Activated CD8-positive, alpha-beta memory T cell treated with anti-CD3 and anti-CD28 coated beads, Interleukin-2, amount 50 U/mL, for 4 hours (primary cell): Measurements from ENCODE around the gene WDR5B.
A peak's percentile ranks its signal among the peaks of the same experiment; 100 is the strongest.
"Not testable (repeated sequence)": the region's sequence is repeated elsewhere in the genome, so short reads cannot be mapped to it uniquely, and the experiment has no call there.

ENCODE experiments used
- DNase-seq: peaks from one replicate; pipeline ENCODE4 v3.0.0-alpha.2; 2020

Gene WDR5B

DNA sequence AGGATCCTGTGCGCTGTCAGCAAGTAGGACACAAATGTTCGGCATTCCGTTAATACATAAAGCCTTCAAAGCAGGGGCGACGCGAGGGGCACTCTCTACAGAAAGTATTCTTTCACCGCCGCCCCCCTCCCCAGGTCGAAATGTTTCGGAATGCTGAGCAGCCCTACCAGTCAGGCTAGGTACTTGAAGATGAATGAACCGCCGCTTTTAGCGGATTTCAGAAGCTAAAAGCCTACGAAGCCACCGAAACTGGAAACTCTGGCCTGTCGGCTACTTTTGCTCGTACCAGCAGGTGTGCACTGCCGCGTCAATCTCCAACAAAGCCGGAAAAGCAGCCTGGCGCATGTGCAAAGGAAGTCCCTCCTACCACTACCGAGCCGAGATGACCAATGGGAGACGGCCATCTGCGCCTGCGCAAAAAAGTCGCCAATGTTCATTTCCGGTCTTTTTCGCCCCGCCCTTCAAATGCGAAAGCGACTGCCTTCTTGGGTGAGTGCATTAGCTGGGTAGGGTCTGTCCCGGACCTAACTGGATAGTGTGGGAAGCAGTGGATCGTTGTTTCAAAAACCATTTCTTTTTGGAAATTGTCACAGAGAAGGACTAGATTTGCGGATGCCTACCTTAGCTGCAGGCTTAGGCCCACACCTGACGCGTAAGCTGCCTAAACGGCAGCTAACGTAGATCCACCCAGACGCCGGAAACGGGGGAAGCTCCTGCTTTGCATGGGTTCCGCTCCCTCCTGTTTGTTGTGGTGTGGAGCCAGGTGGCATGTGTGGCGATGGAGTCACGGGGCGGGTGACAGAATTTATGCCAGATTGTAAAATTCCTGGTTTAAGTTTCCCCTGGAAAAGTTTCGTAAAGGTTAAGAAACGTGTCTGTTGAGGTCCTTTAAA lies at the start of gene WDR5B:
Gene WDR5B (minus strand): TSS at position 301 of the 893 bp plus-strand sequence. CDS start 534 bp downstream, outside the sequence.
- peak; percentile 98 for DNase-seq

GRCh38 chr3:122464659-122465058 lies 48.8 kb upstream of the WDR5B start:
- no peak for DNase-seq

DNA sequence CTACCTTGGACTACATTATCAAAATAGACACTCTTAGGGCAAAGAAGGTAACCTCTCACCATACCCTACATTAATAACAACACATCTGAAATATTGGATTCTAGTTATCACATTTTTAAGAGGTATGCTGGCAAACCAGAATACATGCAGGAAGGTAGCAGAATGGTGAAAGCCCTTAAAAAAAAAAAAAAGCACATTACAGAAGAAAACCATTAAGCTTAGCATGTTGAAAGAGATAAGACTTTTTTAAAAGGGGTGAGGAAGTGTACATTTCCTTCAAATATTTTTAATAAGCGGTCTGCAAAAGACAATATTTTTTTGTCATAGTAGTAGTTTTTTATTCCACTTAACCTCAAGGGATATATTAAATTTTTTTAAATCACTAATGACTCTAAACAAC lies 46.5 kb upstream of the WDR5B start:
- no peak for DNase-seq

GRCh38 chr3:122461806-122462205 lies 45.9 kb upstream of the WDR5B start:
- DNase-seq: no peak

DNA sequence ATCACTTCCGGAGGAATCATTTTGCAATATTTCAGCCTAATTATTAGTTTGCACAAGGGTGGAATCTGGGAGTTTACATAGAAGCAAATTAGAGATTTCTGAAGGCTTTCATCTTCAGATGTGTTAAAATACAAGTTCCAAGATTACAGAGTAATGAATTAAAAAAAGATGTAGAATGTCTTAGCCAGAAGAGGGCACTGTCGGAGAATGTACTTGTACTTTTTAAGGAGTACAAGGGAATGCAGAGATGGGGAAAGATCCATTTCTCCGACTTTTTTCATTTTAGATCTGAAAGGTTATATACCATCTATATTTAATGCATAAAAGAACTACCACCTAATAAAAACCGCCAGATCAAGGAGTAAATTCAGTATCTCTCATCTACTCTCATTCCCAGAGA lies 43.1 kb upstream of the WDR5B start:
- no peak for DNase-seq

GRCh38 chr3:122457706-122458105 lies 41.8 kb upstream of the WDR5B start:
- DNase-seq: no peak

DNA sequence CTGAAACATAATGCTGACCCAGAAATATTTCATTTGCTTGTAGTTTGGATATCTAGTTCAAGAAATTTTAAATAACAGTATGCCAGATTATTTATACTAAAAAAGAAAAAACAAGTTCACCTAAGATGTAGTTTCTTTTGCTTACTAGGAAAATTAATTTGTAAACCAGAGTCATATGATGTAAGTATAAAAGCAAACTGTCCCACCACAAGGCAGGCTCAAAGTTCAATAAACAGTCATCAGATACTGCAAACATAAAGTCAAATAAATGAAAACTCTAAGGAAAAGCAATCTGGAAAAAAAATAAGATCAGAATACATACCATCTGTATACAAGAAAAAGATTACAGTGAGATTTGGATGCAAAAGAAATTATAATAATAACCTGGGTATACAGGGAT lies 40.2 kb upstream of the WDR5B start:
- DNase-seq: no peak

- DNase-seq: no peak
Measured at GRCh38 chr3:122451371-122451770, 35.5 kb upstream of the WDR5B start.

DNA sequence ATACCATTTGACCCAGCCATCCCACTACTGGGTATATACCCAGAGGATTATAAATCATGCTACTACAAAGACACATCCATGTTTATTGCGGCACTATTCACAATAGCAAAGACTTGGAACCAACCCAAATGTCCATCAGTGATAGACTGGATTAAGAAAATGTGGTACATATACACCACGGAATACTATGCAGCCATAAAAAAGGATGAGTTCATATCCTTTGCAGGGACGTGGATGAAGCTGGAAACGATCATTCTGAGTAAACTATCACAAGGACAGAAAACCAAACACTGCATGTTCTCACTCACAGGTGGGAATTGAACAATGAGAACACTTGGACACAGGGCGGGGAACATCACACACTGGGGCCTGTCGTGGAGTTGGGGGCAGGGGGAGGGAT lies 32.4 kb upstream of the WDR5B start:
- not testable (repeated sequence) for DNase-seq

DNA sequence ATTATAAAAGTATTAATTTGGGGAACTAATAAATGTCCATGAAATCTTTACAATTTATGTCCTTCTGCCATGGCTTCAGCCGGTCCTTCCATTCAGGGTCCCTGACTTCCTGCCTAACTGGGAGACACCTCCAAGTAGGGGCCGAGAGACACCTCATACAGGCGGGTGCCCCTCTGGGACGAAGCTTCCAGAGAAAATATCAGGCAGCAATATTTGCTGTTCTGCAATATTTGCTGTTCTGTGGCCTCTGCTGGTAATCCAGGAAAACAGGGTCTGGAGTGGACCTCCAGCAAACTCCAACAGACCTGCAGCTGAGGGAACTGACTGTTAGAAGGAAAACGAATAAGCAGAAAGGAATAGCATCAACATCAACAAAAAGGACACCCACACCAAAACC lies 28.6 kb upstream of the WDR5B start:
- DNase-seq: not testable (repeated sequence)

DNA sequence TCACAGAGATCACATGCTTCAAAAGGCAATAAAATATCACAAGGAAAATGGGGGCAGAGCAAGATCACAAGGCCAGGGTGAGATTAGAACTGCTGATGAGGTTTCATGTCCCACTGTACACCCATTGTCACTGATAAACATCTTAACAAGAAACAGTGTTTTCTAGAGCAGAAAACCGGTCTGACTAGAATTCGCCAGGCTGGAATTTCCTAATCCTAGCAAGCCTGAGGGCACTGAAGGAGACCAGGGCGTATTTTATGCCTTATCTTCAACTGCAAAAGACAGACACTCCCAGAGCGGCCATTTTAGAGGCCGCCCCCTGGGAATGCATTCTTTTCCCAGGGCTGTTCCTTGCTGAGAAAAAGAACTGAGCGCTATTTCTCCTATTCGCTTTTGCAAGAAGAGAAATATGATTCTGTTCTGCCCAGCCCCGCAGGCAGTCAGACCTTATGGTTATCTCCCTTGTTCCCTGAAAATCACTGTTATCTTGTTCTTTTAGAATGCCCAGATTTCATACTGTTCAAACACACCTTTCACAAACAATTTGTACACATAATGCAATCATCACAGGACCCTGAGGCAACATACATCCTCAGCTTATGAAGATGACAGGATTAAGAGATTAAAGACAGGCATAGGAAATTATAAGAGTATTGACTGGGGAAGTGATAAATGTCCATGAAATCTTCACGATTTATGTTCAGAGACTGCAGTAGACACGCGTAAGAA lies 28.1 kb upstream of the WDR5B start:
- DNase-seq: not testable (repeated sequence)

- DNase-seq: no peak
Measured at GRCh38 chr3:122443090-122443489, 27.2 kb upstream of the WDR5B start.

GRCh38 chr3:122435950-122436349 lies 20.1 kb upstream of the WDR5B start:
- no peak for DNase-seq

GRCh38 chr3:122430371-122430770 lies 14.5 kb upstream of the WDR5B start:
- DNase-seq: no peak

DNA sequence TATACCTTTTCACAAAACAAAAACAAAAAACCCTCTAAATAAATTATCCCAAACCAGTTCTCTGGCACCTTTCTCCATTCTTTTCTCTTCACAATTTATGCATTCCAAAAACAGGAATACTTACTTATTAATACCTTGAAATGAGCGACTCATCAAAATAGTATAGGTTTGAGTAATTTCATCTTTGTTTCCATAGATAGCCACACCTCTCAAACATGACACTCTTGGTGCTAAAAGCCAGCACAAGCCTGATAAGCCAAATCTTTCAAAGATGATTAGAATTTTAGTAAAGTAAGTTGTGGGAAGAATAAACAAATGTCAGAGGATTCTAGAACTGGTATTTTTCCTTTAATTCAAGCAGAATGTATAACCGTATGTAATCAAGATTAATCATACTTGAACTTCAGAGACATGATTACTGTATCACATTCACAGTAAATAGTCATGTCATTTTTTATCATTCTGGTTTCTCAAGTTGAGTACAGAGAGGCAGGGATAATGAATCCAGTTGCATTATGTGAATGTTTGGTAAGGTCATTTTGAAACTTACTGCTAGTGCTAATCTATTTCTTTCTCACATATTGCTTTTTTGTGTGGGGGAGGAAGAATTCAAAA lies 12.1 kb upstream of the WDR5B start:
- DNase-seq: no peak

DNA sequence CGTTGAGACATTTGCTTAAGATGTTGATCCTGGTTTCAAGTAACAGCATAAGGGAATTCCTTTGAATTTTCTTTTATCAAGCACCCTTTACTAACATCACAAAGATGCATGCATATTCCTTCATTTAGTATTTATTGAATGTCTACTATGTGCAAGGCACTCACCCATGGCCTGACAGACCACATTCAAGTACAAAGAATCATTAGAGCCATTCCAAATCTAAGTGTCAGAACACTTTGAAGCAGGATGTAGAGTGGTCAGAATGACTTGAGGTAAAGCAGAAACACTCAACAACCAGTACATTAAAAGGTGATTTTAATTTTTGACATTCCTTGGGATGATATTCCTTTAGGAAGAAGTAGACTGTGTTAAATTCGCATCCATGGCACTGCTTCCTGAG lies 6.0 kb upstream of the WDR5B start:
- DNase-seq: no peak

DNA sequence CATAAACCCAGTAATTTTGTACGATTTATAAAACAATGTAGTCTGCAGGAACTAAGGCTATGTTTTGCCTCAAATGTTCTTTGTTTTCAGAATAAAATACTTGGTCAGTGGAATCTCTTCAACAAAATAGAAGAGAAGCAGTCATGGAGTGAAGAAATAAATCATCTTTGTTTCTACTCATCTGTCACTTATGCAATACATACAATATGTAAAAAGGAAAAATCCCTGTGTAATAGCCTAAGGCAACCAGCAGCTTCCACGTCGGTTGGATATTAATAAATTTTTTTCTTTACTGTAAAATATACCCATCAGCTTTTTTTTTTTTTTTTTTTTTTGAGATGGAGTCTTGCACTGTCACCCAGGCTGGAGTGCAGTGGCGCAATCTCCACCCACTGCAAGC lies 5.2 kb upstream of the WDR5B start:
- DNase-seq: no peak

GRCh38 chr3:122416966-122417365 lies 1.1 kb upstream of the WDR5B start:
- DNase-seq: no peak

- no peak for DNase-seq
Measured at GRCh38 chr3:122415104-122415744, 638 bp downstream of the WDR5B start.

DNA sequence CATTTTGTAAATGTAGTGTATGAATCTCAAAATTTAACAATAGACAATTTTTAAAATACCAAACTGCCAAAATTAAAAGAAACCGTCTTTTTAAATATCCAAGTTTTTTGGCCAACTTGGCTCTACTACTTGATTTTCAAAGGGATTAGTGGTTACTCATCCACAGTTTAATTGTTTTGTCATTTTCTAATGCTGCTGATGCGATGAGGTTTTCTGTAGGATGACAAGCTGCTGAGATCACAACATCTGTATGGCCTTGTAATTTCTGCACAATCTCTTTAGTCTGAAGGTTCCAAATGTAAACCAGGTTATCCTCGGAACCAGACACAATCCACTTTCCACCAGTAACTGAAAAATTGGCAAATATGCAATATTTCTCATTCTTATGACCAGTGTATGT lies 1.5 kb downstream of the WDR5B start:
- DNase-seq: no peak

GRCh38 chr3:122410639-122411038 lies 5.2 kb downstream of the WDR5B start:
- DNase-seq: no peak

- no peak for DNase-seq
Measured at GRCh38 chr3:122410111-122410510, 5.8 kb downstream of the WDR5B start.

DNA sequence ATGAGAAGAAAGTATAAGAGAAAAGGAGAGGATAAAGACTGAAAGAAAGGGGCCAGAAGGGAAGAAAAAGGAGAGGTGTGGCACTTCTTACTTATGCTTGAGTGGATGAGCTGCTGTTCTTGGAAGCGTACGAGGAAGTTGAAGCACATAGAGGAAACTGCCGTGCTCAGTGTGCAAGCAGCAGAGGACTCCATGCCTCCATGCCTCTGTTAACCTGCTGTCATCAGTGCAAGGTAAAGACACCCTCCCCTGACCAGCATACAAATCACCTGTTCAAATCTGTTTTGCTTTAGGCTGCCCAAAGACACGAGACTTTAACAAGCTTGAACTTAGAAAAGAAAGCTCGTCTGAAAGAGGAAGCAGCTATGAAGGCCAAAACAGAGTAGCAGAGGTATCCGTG lies 6.4 kb downstream of the WDR5B start:
- no peak for DNase-seq
